ENCODE results near the gene IFNA10.
"Not testable (repeated sequence)": the region's sequence is repeated elsewhere in the genome, so short reads cannot be mapped to it uniquely, and the experiment has no call there.

- TF ChIP-seq CTCF (IDR thresholded peaks at IDR 0.05): peak in 3 of 4 donors; percentile 18 to 41 (median 37)
- not testable (repeated sequence) for TF ChIP-seq POLR2A (IDR thresholded peaks at IDR 0.05)
These were observed 23.9 kb downstream of the IFNA10 start for GRCh38 chr9:21182810-21183736.

All from right lobe of liver (tissue), 4 donors.